Thymus (tissue), 11 donors: ENCODE results near the gene CD160. TPM values are rescaled to one million over a fixed set of nuclear protein-coding genes. Genes with fewer than 3 reads are reported as not detected.
"Not testable (repeated sequence)": the region's sequence is repeated elsewhere in the genome, so short reads cannot be mapped to it uniquely, and the experiment has no call there.

Source experiments
- DNase-seq, 9 donors: peaks; one replicate each; pipeline ENCODE4 v3.0.0-alpha.2; 2013; ENCODE audit warnings: low spot score in 9 of 9, low read depth in 6 of 9, missing footprints in 1 of 9
- H3K27ac ChIP-seq, 2 donors: one replicate each; pipeline ENCODE4 v1.5.1; 2013; ENCODE audit warnings: control low read depth in 1 of 2, low read depth in 1 of 2, low read length in 1 of 2, mild to moderate bottlenecking in 1 of 2, moderate library complexity in 1 of 2
- H3K27me3 ChIP-seq, 2 donors: one replicate each; pipeline ENCODE4 v1.5.1; 2013; ENCODE audit warnings: low read length in 1 of 2; ENCODE audit not compliant: control insufficient read depth in 2 of 2, insufficient read depth in 1 of 2
- H3K36me3 ChIP-seq, 2 donors: one replicate each; pipeline ENCODE4 v1.5.1; 2013; ENCODE audit warnings: low read length in 1 of 2, mild to moderate bottlenecking in 1 of 2, moderate library complexity in 1 of 2; ENCODE audit not compliant: control insufficient read depth in 2 of 2, insufficient read depth in 2 of 2
- H3K4me1 ChIP-seq, 2 donors: one replicate each; pipeline ENCODE4 v1.5.1; 2013; ENCODE audit warnings: low read length in 2 of 2; ENCODE audit not compliant: control insufficient read depth in 2 of 2, insufficient read depth in 2 of 2
- H3K4me3 ChIP-seq, 2 donors: one replicate each; pipeline ENCODE4 v1.5.1; 2013; ENCODE audit warnings: low read length in 2 of 2, control low read depth in 1 of 2, mild to moderate bottlenecking in 1 of 2
- H3K9me3 ChIP-seq, 2 donors: one replicate each; pipeline ENCODE4 v1.5.1; 2013; ENCODE audit warnings: low read length in 1 of 2, mild to moderate bottlenecking in 1 of 2; ENCODE audit not compliant: control insufficient read depth in 2 of 2, insufficient read depth in 1 of 2
- WGBS: extraction: QIAGEN DNeasy Blood & Tissue Kit; methylation state at CpG from one replicate; pipeline ENCODE4 v1.1.7; 2013; 5-methylcytosine and 5-hydroxymethylcytosine counted together
- polyA plus RNA-seq: library from polyadenylated mRNA; stranded (reverse); fragments of 200-250 nt; gene quantifications from one replicate; pipeline ENCODE4 v1.2.3, GENCODE V29; 2013
- total RNA-seq: library from RNA; stranded (reverse); fragments of 120-200 nt; gene quantifications from one replicate; pipeline ENCODE4 v1.2.4, GENCODE V29; 2013
- donor health status: healthy.

The CD160 gene
- total and polyA plus RNA-seq, 2 donors, result 0.25 to 0.76 TPM

DNA sequence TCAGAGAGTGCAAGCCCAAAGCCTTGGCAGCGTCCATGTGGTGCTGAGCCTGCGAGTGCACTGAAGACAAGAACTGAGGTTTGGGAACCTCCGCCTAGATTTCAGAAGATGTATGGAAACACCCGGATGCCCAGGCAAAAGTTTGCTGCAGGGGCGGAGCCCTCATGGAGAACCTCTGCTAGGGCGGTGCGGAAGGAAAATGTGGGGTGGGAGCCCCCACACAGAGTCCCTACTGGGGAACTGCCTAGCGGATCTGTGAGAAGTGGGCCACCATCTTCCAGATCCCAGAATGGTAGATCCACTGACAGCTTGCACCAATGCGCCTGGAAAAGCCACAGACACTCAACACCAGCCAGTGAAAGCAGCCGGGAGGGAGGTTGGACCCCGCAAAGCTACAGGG is 42.2 kb downstream of the CD160 start:
- H3K4me1 ChIP-seq, DNase-seq, H3K27ac ChIP-seq, H3K4me3 ChIP-seq, H3K9me3 ChIP-seq, H3K27me3 ChIP-seq: not testable (repeated sequence)
- WGBS, result over 99% methylated on average over 11 of the region's 11 CpGs
- H3K36me3 ChIP-seq, result peaks cover 17 to 18% of the 10 kb centered on the region in 2 donors

DNA sequence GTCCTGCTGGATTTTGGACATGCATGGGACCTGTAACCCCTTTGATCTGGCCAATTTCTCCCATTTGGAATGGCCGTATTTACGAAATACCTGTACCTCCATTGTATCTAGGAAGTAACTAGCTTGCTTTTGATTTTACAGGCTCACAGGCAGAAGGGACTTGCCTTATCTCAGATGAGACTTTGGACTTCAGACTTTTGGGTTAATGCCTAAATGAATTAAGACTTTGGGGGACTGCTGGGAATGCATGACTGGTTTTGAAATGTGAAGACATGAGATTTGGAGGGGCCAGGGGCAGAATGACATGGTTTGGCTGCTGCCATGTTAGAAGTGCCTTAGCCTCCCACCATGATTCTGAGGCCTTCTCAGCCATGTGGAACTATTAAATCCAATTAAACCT is 42.7 kb downstream of the CD160 start:
- H3K4me1 ChIP-seq, H3K27ac ChIP-seq, DNase-seq, H3K27me3 ChIP-seq, H3K4me3 ChIP-seq, H3K9me3 ChIP-seq: not testable (repeated sequence)
- 98% methylated on average over 2 of the region's 2 CpGs for WGBS
- peaks cover 17 to 19% of the 10 kb centered on the region in 2 donors for H3K36me3 ChIP-seq

DNA sequence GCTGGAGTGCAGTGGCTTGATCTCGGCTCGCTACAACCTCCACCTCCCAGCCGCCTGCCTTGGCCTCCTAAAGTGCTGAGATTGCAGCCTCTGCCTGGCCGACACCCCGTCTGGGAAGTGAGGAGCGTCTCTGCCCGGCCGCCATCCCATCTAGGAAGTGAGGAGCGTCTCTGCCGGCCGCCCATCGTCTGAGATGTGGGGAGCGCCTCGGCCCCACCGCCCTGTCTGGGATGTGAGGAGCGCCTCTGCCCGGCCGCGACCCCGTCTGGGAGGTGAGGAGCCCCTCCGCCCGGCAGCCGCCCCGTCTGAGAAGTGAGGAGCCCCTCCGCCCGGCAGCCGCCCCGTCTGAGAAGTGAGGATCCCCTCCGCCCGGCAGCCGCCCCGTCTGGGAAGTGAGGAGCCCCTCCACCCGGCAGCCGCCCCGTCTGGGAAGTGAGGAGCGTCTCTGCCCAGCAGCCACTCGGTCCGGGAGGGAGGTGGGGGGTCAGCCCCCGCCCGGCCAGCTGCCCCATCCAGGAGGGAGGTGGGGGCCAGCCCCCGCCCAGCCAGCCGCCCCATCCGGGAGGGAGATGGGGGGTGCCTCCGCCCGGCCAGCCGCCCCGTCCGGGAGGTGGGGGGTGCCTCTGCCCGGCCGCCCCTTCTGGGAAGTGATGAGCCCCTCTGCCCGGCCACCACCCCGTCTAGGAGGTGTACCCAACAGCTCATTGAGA is 45.1 kb downstream of the CD160 start:
- H3K9me3 ChIP-seq, H3K4me3 ChIP-seq, H3K4me1 ChIP-seq, DNase-seq, H3K27me3 ChIP-seq, H3K27ac ChIP-seq: not testable (repeated sequence)
- H3K36me3 ChIP-seq, result peaks cover 9 to 24% of the 10 kb centered on the region in 2 donors
- 98% methylated on average over 52 of the region's 52 CpGs for WGBS

DNA sequence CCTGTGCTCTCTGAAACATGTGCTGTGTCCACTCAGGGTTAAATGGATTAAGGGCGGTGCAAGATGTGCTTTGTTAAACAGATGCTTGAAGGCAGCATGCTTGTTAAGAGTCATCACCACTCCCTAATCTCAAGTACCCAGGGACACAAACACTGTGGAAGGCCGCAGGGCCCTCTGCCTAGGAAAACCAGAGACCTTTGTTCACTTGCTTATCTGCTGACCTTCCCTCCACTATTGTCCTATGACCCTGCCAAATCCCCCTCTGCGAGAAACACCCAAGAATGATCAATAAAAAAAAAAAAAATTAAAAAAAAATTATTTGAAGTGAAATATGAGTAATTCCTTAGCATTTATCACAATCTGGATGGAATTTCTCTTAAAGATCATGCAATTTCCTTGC is 45.8 kb downstream of the CD160 start:
- H3K27ac ChIP-seq, H3K4me3 ChIP-seq, H3K4me1 ChIP-seq, DNase-seq, H3K9me3 ChIP-seq, H3K27me3 ChIP-seq: not testable (repeated sequence)
- peaks cover 7 to 24% of the 10 kb centered on the region in 2 donors for H3K36me3 ChIP-seq
- 98% methylated on average over 2 of the region's 3 CpGs for WGBS

DNA sequence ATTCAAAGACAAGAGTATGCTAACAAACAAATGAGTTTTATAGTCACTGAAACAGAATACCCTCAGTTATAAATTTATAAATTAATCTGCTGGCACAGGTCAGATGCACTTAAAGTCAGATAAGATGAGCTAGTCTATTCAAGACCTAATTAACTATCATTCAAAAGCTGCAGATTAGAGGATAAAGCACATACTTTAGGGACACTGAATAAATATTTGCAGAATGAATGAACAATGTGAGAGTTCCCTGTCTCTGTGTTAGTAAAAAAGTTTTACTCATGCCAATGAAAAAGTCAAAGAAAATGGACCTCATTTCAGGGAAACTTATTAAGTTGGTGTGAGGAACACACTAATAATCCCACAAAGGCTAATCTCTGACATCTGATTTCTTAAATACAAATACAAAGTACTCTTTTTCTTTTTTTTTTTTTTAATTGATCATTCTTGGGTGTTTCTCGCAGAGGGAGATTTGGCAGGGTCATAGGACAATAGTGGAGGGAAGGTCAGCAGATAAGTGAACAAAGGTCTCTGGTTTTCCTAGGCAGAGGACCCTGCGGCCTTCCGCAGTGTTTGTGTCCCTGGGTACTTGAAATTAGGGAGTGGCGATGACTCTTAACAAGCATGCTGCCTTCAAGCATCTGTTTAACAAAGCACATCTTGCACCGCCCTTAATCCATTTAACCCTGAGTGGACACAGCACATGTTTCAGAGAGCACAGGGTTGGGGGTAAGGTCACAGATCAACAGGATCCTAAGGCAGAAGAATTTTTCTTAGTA is 46.5 kb downstream of the CD160 start:
- not testable (repeated sequence) for H3K27me3 ChIP-seq, H3K9me3 ChIP-seq, H3K4me3 ChIP-seq, H3K4me1 ChIP-seq, DNase-seq, H3K27ac ChIP-seq
- H3K36me3 ChIP-seq, result peaks cover 7 to 24% of the 10 kb centered on the region in 2 donors
- 100% methylated on average over 5 of the region's 5 CpGs for WGBS

DNA sequence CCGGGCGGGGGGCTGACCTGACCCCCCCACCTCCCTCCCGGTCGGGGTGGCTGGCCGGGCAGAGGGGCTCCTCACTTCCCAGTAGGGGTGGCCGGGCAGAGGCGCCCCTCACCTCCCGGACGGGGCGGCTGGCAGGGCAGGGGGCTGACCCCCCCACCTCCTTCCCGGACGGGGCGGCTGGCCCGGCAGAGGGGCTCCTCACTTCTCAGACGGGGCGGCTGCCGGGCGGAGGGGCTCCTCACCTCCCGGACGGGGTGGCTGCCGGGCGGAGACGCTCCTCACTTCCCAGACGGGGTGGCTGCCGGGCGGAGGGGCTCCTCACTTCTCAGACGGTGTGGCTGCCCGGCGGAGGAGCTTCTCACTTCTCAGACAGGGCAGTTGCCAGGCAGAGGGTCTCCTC is 47.6 kb downstream of the CD160 start:
- not testable (repeated sequence) for H3K4me3 ChIP-seq, H3K27ac ChIP-seq, H3K4me1 ChIP-seq, DNase-seq, H3K9me3 ChIP-seq, H3K27me3 ChIP-seq
- H3K36me3 ChIP-seq, result peaks cover 8 to 15% of the 10 kb centered on the region in 2 donors
- WGBS, result 97% methylated on average over 29 of the region's 29 CpGs

DNA sequence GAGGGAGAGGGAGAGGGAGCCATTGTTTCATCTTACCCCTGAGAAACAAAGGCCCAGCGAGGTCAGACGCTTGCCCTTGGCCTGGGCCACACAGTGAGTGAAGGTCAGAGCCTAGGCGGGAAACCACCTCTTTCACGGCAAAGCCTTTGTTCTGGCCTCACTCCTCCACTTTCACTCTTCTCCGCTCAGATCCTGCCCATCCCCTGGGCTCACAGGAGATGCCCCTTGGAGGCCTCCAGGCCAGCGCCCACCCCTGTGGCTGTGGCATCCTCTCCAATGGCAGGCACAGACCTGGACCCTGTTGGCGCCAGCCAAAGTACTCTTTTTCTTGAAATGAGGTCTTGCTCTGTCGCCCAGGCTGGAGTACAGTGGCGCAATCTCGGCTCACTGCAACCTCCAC is 48.7 kb downstream of the CD160 start:
- H3K27ac ChIP-seq, H3K4me1 ChIP-seq, H3K27me3 ChIP-seq, H3K9me3 ChIP-seq, DNase-seq, H3K4me3 ChIP-seq: not testable (repeated sequence)
- H3K36me3 ChIP-seq, result peaks cover 10 to 13% of the 10 kb centered on the region in 2 donors
- 98% methylated on average over 10 of the region's 10 CpGs for WGBS

DNA sequence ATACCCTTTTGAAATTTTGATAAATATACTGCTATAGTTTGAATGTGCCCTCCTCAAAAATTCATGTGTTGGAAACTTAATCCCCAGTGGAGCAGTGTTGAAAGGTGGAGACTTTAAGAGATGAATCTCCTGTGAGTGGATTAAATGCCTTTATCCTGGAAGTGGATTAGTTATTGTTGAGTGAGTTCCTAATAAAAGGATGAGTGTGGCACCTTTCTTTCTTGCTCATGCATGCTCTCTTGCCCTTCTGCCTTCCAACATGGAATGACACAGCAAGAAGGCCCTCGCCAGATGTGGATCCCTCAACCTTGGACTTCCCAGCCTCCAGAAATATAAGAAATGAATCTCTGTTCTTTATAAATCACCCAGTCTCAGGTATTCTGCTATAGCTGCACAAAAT is 51.8 kb downstream of the CD160 start:
- H3K36me3 ChIP-seq, result peaks cover 10 to 13% of the 10 kb centered on the region in 2 donors
- H3K9me3 ChIP-seq, result no peaks in the 10 kb centered on the region
- H3K4me3 ChIP-seq, result no peak overlapping the region
- H3K27me3 ChIP-seq, result no peaks in the 10 kb centered on the region
- no peaks in the 10 kb centered on the region for H3K4me1 ChIP-seq
- DNase-seq, result no peak
- 98% methylated on average over 1 of the region's 1 CpG for WGBS
- no peak overlapping the region for H3K27ac ChIP-seq

DNA sequence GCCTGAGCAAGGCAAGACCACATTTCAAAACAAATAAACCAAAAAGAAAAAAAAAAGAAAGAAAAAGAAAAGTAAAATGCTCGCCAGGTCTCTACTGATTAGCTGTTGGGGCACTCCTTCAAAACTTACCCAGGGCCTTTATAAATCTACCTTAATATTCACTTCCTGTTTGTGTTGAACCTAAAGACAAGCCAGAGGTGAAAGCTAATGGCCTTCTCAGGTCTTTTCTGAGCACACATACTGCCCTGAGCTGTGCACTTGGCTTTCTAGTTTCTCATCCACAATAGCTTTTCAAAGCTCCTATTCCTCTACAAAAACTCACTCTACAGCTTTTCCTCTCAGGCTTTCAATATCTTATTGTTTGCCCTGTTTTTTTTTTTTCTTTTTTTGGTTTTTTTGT is 54.1 kb downstream of the CD160 start:
- Histone ChIP-seq H3K4me1 (no peaks in the 10 kb centered on the region), H3K4me3 (no peak overlapping the region), H3K36me3 (peaks cover 3 to 10% of the 10 kb centered on the region in 2 donors), H3K27me3 (no peaks in the 10 kb centered on the region), H3K9me3 (no peaks in the 10 kb centered on the region), H3K27ac (no peak overlapping the region)
- no peak for DNase-seq
- 90% methylated on average over 1 of the region's 1 CpG for WGBS
